ENCODE results near the gene WDR74. TPM values are rescaled to one million over a fixed set of nuclear protein-coding genes. Genes with fewer than 3 reads are reported as not detected.

Gene WDR74
- total and polyA plus RNA-seq, 2 of the 13 experiments (the other 11 are each of a cell fraction or from before 2014, with no cell fraction given), result 77.0 to 83.3 TPM

DNA sequence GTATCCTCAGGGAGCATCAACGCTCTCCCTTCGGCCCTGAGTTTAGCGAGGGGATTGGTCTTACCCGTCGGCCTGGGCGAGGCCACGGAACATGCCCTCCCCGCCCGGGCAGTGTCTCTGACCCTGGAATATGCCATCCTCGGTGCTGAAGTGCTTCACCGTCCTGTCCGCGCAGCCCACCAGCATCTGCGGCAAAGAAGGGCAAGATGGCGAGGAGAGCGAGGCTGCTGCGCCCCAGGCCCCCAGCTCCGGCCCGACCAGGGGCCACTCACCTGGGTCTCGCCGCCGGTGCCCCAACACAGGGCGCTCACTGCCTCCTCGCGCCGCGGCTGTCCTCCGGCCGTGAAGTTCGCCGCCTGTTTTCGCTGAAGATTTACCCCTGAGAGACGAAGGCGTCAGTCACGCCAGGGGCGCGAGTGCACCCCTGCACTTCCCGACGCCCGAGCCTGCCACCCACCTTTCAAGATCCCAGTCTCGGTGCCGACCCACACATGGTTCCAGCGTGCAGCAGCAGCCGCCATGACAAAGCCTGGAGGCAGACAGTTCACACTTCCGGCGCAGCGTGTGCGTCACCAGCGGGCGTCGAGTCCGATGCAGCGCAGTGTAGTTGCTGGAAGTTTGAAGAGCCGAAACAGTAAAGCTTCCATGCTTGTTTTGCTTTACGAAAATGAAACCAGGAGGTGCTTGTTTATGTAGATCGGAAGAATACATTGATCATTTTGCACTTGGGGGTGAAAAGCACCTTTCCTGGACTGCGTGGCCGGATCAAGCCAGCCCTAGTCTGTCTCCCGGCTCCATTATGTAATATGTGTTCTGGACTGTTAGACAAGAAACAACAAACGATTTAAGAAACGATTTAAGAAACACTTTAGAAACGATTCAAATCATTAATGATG lies at the start of gene WDR74 (continued):
- TF ChIP-seq ASH2L (IDR thresholded peaks at IDR 0.05; ENCODE audit: insufficient read length, low read depth, low read length), result peak; percentile 89
- no peak for TF ChIP-seq REL (CRISPR knock-in tag; conservative IDR thresholded peaks at IDR 0.05)
- no peak for TF ChIP-seq ZNF543 (CRISPR knock-in tag; IDR thresholded peaks at IDR 0.05)
- no peak for TF ChIP-seq NCOA1 (CRISPR knock-in tag; IDR thresholded peaks at IDR 0.05)
- TF ChIP-seq ZSCAN25 (CRISPR knock-in tag; IDR thresholded peaks at IDR 0.05), result no peak
- no peak for TF ChIP-seq KDM6A (CRISPR knock-in tag; IDR thresholded peaks at IDR 0.05; ENCODE audit: low read depth)
- TF ChIP-seq ZNF660 (CRISPR knock-in tag; IDR thresholded peaks at IDR 0.05; ENCODE audit: borderline replicate concordance, low read depth), result no peak
- no peak for TF ChIP-seq CBX2 (IDR thresholded peaks at IDR 0.05; ENCODE audit: low read depth, low read length)
- TF ChIP-seq CBX2 (CRISPR knock-in tag; IDR thresholded peaks at IDR 0.05; ENCODE audit: low read depth), result no peak
- no peak for TF ChIP-seq CHD4 (IDR thresholded peaks at IDR 0.05; ENCODE audit: borderline replicate concordance, low read length)
- TF ChIP-seq ZNF788 (CRISPR knock-in tag; IDR thresholded peaks at IDR 0.05; ENCODE audit: borderline replicate concordance), result peak; percentile 87
- peak; percentile 88 for TF ChIP-seq RBFOX2 (IDR thresholded peaks at IDR 0.05; ENCODE audit: low read depth, low read length)
- 0 out of 2 replicates have a peak, but pooled peaks have one; percentile 68 for TF ChIP-seq HES4 (CRISPR knock-in tag; IDR thresholded peaks at IDR 0.05; ENCODE audit: borderline replicate concordance)
- TF ChIP-seq KAT7 (CRISPR knock-in tag; IDR thresholded peaks at IDR 0.05; ENCODE audit: borderline replicate concordance), result no peak; the same call in 1 of the 2 replicates
- TF ChIP-seq REPIN1 (CRISPR knock-in tag; IDR thresholded peaks at IDR 0.05; ENCODE audit: borderline replicate concordance, low read depth), result no peak; the same call in 1 of the 2 replicates
- peak; percentile 83; the same call in 1 of the 2 replicates for TF ChIP-seq ZNF501 (CRISPR knock-in tag; IDR thresholded peaks at IDR 0.05)
- TF ChIP-seq, protein P1, sequence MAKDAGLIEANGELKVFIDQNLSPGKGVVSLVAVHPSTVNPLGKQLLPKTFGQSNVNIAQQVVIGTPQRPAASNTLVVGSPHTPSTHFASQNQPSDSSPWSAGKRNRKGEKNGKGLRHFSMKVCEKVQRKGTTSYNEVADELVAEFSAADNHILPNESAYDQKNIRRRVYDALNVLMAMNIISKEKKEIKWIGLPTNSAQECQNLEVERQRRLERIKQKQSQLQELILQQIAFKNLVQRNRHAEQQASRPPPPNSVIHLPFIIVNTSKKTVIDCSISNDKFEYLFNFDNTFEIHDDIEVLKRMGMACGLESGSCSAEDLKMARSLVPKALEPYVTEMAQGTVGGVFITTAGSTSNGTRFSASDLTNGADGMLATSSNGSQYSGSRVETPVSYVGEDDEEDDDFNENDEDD (CRISPR knock-in tag; IDR thresholded peaks at IDR 0.05; ENCODE audit: borderline replicate concordance), result peak; percentile 81; the same call in 1 of the 2 replicates
- peak; percentile 90 for TF ChIP-seq ZNF605 (CRISPR knock-in tag; IDR thresholded peaks at IDR 0.05)
- TF ChIP-seq POLR2A (IDR thresholded peaks at IDR 0.05; ENCODE audit: insufficient read depth in 1 of 2, low read depth in 2 of 2, low read length in 2 of 2), result peak; percentile 90 to 94
- no peak for TF ChIP-seq POLR2AphosphoS2 (IDR thresholded peaks at IDR 0.05; ENCODE audit: low read depth, low read length)
- peak; percentile 65; the same call in 1 of the 2 replicates for TF ChIP-seq MEIS2 (CRISPR knock-in tag; IDR thresholded peaks at IDR 0.05)
- TF ChIP-seq, protein P2, sequence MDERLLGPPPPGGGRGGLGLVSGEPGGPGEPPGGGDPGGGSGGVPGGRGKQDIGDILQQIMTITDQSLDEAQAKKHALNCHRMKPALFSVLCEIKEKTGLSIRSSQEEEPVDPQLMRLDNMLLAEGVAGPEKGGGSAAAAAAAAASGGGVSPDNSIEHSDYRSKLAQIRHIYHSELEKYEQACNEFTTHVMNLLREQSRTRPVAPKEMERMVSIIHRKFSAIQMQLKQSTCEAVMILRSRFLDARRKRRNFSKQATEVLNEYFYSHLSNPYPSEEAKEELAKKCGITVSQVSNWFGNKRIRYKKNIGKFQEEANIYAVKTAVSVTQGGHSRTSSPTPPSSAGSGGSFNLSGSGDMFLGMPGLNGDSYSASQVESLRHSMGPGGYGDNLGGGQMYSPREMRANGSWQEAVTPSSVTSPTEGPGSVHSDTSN (CRISPR knock-in tag; IDR thresholded peaks at IDR 0.05), result no peak
- TF ChIP-seq CENPT (CRISPR knock-in tag; IDR thresholded peaks at IDR 0.05; ENCODE audit: low read depth), result no peak
- TF ChIP-seq, protein P3, sequence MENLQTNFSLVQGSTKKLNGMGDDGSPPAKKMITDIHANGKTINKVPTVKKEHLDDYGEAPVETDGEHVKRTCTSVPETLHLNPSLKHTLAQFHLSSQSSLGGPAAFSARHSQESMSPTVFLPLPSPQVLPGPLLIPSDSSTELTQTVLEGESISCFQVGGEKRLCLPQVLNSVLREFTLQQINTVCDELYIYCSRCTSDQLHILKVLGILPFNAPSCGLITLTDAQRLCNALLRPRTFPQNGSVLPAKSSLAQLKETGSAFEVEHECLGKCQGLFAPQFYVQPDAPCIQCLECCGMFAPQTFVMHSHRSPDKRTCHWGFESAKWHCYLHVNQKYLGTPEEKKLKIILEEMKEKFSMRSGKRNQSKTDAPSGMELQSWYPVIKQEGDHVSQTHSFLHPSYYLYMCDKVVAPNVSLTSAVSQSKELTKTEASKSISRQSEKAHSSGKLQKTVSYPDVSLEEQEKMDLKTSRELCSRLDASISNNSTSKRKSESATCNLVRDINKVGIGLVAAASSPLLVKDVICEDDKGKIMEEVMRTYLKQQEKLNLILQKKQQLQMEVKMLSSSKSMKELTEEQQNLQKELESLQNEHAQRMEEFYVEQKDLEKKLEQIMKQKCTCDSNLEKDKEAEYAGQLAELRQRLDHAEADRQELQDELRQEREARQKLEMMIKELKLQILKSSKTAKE (CRISPR knock-in tag; IDR thresholded peaks at IDR 0.05; ENCODE audit: borderline replicate concordance), result peak; percentile 42; the same call in 1 of the 2 replicates
- TF ChIP-seq ZNF234 (CRISPR knock-in tag; conservative IDR thresholded peaks at IDR 0.05), result 0 out of 2 replicates have a peak, but pooled peaks have one; percentile 45
- TF ChIP-seq KLF15 (CRISPR knock-in tag; IDR thresholded peaks at IDR 0.05; ENCODE audit: borderline replicate concordance), result no peak

Measured in HepG2 (cell line).